Activated CD4-positive, alpha-beta T cell treated with anti-CD3 and anti-CD28 coated beads, Interleukin-10, Interleukin-2, amounts not matched to agents 100 ng/mL and 50 ng/mL, durations not matched to agents 16 hours and 8 hours (primary cell): ENCODE results near the gene TMUB2.

Experiments used
- DNase-seq: peaks from one replicate; pipeline ENCODE4 v3.0.0-alpha.2; 2020

Gene TMUB2

GRCh38 chr17:44176671-44177501 is 9.9 kb upstream of the TMUB2 start:
- DNase-seq, result no peak

GRCh38 chr17:44177640-44178039 is 9.1 kb upstream of the TMUB2 start:
- DNase-seq, result no peak

GRCh38 chr17:44178133-44178532 is 8.6 kb upstream of the TMUB2 start:
- DNase-seq, result no peak

- DNase-seq, result no peak
Measured at GRCh38 chr17:44183024-44183423, 3.7 kb upstream of the TMUB2 start.

- DNase-seq, result no peak
Measured at GRCh38 chr17:44184212-44184810, 2.5 kb upstream of the TMUB2 start.

- no peak for DNase-seq
Measured at GRCh38 chr17:44187131-44187899, 543 bp downstream of the TMUB2 start.

GRCh38 chr17:44188576-44189403 is 2.0 kb downstream of the TMUB2 start:
- no peak for DNase-seq

- DNase-seq, result no peak
Measured at GRCh38 chr17:44190481-44190880, 3.7 kb downstream of the TMUB2 start.

GRCh38 chr17:44191369-44191768 is 4.6 kb downstream of the TMUB2 start:
- DNase-seq, result no peak

- DNase-seq, result no peak
Measured at GRCh38 chr17:44191941-44192496, 5.2 kb downstream of the TMUB2 start.

GRCh38 chr17:44192750-44193149 is 6.0 kb downstream of the TMUB2 start:
- DNase-seq, result no peak

- no peak for DNase-seq
Measured at GRCh38 chr17:44193326-44194084, 6.7 kb downstream of the TMUB2 start.

GRCh38 chr17:44197107-44197506 is 10.3 kb downstream of the TMUB2 start:
- no peak for DNase-seq

- peak; percentile 79 for DNase-seq
Measured at GRCh38 chr17:44197980-44198720, 11.4 kb downstream of the TMUB2 start.

GRCh38 chr17:44198721-44199552 is 12.2 kb downstream of the TMUB2 start:
- peak; percentile 67 for DNase-seq

- peak; percentile 100 for DNase-seq
Measured at GRCh38 chr17:44199553-44200477, 13.0 kb downstream of the TMUB2 start, which contains the start of gene ATXN7L3. Gene ATXN7L3 (minus strand): TSS chr17:44199884. CDS start chr17:44198070, 1,814 bp downstream.

- DNase-seq, result peak; percentile 24
Measured at GRCh38 chr17:44200478-44201155, 13.8 kb downstream of the TMUB2 start.

- no peak for DNase-seq
Measured at GRCh38 chr17:44202756-44203155, 16.0 kb downstream of the TMUB2 start.
